ENCODE measurements around the gene POU4F2. TPM values are rescaled to one million over a fixed set of nuclear protein-coding genes. Genes with fewer than 3 reads are reported as not detected.

The POU4F2 gene
- total RNA-seq, 1 donor from 2014 or later, result 0.14 TPM

- no peak overlapping the region for H3K4me3 Mint-ChIP-seq
Observed at GRCh38 chr4:146647615-146648460, 9.1 kb downstream of the POU4F2 start.

GRCh38 chr4:146648461-146648783 lies 9.7 kb downstream of the POU4F2 start:
- H3K36me3 Mint-ChIP-seq (ENCODE audit: low read depth), result no peaks in the 10 kb centered on the region
- no peak for TF ChIP-seq CTCF (conservative IDR thresholded peaks at IDR 0.05)
- H3K27ac Mint-ChIP-seq (ENCODE audit: unreplicated experiment), result no peak overlapping the region
- H3K27me3 Mint-ChIP-seq (ENCODE audit: low read depth), result peaks cover 100% of the 10 kb centered on the region
- no peaks in the 10 kb centered on the region for H3K4me1 Mint-ChIP-seq
- no peak overlapping the region for H3K4me3 Mint-ChIP-seq
- no peaks in the 10 kb centered on the region for H3K9me3 Mint-ChIP-seq
- no peak for DNase-seq (ENCODE audit: low read depth, low spot score)

More at GRCh38 chr4:146647615-146648460, 9.1 kb downstream of the POU4F2 start:
- H3K27ac Mint-ChIP-seq (ENCODE audit: unreplicated experiment), result no peak overlapping the region
- H3K36me3 Mint-ChIP-seq (ENCODE audit: low read depth), result no peaks in the 10 kb centered on the region
- no peak for TF ChIP-seq CTCF (conservative IDR thresholded peaks at IDR 0.05)
- H3K27me3 Mint-ChIP-seq (ENCODE audit: low read depth), result peaks cover 100% of the 10 kb centered on the region
- H3K4me1 Mint-ChIP-seq, result no peaks in the 10 kb centered on the region
- H3K9me3 Mint-ChIP-seq, result no peaks in the 10 kb centered on the region
- no peak for DNase-seq (ENCODE audit: low read depth, low spot score)

GRCh38 chr4:146649232-146649631 lies 10.5 kb downstream of the POU4F2 start:
- Mint-ChIP-seq H3K27ac (ENCODE audit: unreplicated experiment) (no peak overlapping the region), H3K4me1 (peaks cover under 1% of the 10 kb centered on the region), H3K36me3 (ENCODE audit: low read depth) (no peaks in the 10 kb centered on the region), H3K4me3 (no peak overlapping the region), H3K9me3 (no peaks in the 10 kb centered on the region), H3K27me3 (ENCODE audit: low read depth) (peaks cover 100% of the 10 kb centered on the region)
- no peak for TF ChIP-seq CTCF (conservative IDR thresholded peaks at IDR 0.05)
- no peak for DNase-seq (ENCODE audit: low read depth, low spot score)

GRCh38 chr4:146650034-146650433 lies 11.3 kb downstream of the POU4F2 start:
- H3K36me3 Mint-ChIP-seq (ENCODE audit: low read depth), result no peaks in the 10 kb centered on the region
- peaks cover 99% of the 10 kb centered on the region for H3K27me3 Mint-ChIP-seq (ENCODE audit: low read depth)
- peaks cover 6% of the 10 kb centered on the region for H3K4me1 Mint-ChIP-seq
- no peak for DNase-seq (ENCODE audit: low read depth, low spot score)
- H3K9me3 Mint-ChIP-seq, result no peaks in the 10 kb centered on the region
- no peak for TF ChIP-seq CTCF (conservative IDR thresholded peaks at IDR 0.05)
- no peak overlapping the region for H3K4me3 Mint-ChIP-seq
- H3K27ac Mint-ChIP-seq (ENCODE audit: unreplicated experiment), result no peak overlapping the region

- Mint-ChIP-seq H3K4me3 (peak overlapping the region; percentile 78), H3K27me3 (ENCODE audit: low read depth) (peaks cover 91% of the 10 kb centered on the region), H3K36me3 (ENCODE audit: low read depth) (no peaks in the 10 kb centered on the region), H3K4me1 (peaks cover 12% of the 10 kb centered on the region), H3K9me3 (no peaks in the 10 kb centered on the region), H3K27ac (ENCODE audit: unreplicated experiment) (no peak overlapping the region)
- peak; percentile 33 for TF ChIP-seq CTCF (conservative IDR thresholded peaks at IDR 0.05)
- peak; percentile 41 for DNase-seq (ENCODE audit: low read depth, low spot score)
Observed at GRCh38 chr4:146654687-146655520, 16.2 kb downstream of the POU4F2 start.
